NCI-H524 treated with DMSO at 0.1 percent for 48 hours (cell line): ENCODE data around the gene RASAL1.

Source experiments
- DNase-seq: peaks from one replicate; lab custom pipeline; 2025; lab: John Stamatoyannopoulos, UW

RASAL1 gene

GRCh38 chr12:113055594-113056380 lies 79.8 kb downstream of the RASAL1 start:
- DNase-seq = no peak

- DNase-seq = no peak
These were observed 80.5 kb downstream of the RASAL1 start for GRCh38 chr12:113054948-113055486.

GRCh38 chr12:113052326-113052725 lies 83.2 kb downstream of the RASAL1 start:
- DNase-seq = no peak

DNA sequence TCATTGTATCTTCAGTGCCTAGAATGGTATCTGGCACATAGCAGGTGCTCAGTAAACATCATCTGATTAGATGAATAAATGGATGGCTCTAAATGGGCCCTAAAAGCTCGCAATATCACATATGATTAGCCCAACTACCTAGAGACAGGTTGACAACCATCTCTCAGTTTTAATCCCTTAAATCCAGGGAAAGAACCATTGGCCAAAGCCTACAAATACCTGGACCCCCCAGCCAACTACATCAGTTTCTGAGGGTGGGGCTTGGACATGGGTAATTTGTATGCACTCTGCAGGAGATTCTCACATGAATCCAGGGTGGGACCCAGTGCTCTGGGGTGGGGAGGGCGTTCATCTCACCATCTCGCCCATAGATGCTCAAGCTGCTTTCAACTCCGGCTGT lies 83.8 kb downstream of the RASAL1 start:
- no peak for DNase-seq

DNA sequence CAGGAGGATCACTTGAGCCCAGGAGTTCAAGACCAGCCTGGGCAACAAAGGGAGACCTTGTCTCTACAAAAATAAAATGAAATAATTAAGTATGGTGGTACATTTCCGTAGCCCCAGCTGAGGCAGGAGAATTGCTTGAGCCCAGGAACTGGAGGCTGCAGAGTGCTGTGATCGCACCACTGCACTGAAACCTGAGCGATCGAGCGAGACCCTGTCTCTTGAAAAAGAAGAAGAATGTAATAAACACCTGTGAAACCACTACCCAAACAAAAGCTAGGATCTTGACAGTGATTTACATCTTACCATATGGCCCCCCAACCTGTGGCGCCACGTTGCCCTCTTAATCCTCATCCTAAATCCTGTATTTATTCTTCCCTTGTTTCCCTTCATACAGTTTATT lies 84.8 kb downstream of the RASAL1 start:
- DNase-seq = peak; percentile 6

- DNase-seq = no peak
These were observed 85.4 kb downstream of the RASAL1 start for GRCh38 chr12:113049976-113050742.
